HG02870 (cell line): Measurements from ENCODE around the gene ADCY4.

Experiments
- ATAC-seq: cut with Tn5 transposase; IDR thresholded peaks from one replicate; pipeline ENCODE4 v1.9.1; 2021; ENCODE audit warnings: mild to moderate bottlenecking, moderate library complexity; ENCODE audit not compliant: unreplicated experiment

The ADCY4 gene

DNA sequence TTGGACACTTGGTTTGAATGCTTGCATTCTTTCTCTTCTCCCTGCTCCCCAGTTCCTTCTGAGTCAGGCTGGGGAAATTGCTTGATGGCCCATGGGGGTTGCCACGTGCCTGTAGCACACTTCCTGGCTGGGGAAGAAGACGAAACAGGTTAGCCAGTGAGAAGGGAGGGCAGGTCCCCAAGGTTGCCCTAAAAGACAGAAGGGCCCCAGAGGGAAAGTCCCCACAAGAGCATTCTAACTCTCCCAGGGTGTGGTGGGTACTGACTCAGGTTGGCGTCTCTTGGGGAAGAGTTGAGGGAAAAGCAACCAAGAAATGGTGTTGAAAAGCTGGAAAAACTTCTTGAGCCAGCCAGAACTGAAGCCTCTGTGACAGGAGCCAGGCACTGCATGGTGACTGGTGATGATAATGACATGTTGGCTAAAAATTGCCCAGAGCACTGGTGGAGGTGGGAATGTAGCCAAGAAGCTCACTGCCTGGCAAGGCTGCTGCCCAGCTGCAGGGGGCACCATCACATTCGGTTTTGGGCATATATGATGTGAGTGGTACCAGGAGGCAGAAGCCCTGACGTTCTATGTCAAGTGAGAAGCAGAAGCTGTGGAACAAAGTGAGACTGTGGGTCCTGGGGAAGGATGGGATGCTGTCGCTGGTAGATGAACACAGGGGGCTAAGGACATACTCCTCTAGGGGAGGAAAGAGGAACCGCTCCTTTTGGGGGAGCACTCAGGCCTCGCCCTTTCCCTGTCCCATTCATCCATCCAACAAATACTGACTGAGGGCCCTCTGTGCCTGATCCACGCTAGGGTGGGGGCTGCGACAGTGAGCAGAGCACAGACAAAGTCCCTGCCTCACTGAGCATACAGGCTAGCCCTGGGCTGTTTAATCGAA lies 55.3 kb downstream of the ADCY4 start:
- ATAC-seq: no peak

DNA sequence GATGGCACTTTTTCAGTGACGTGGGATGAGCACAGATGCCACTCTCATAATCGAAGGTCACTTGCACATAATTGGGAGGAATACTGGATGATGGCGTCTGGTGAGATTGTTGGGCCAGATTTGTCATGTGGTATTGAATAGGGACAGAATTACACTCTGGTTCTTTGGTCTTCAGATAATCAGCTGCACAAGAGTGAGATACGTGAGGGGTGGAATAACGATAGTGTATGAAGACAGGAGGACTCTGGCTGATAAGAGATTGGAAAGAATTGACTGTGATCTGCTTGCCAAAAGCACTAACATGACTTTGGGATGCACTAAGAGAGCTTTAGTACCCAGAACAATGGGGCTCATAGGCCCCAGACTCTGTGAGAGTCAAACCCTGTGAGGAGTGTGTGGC lies 56.4 kb downstream of the ADCY4 start:
- no peak for ATAC-seq

DNA sequence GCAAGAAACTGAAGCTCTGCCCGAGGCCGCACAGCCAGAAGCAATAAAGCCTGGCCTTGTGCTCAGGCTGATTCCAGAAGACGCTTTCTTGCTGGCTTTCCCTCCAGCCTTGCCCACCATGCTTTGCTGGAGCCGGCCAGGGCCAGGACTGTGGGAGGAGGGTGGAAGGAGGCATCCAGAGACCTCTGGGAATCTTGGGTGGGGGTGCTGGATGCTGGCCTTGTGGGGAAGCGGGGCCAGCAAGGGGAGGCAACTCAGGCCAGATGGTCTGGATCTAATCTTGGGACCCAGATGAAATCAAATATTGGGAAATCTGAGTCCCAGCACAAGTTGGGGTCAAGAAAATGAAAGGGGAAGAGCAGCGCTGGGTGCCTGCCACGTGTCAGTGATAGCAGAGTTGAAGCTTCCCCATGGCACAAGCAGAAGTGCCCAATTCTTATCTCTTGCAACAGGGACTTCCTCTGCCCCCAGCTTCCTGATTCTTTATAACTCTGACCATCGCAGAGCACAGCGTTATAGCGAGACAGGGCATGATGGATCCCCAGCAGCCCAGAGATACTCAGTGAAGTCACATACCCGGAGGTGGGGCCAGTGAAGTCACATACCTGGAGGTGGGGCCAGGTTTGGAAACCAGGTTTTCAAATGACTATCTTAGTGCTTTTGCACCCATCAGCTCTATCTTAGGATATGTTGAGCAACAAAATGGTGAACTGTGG lies 57.1 kb downstream of the ADCY4 start:
- ATAC-seq: no peak

DNA sequence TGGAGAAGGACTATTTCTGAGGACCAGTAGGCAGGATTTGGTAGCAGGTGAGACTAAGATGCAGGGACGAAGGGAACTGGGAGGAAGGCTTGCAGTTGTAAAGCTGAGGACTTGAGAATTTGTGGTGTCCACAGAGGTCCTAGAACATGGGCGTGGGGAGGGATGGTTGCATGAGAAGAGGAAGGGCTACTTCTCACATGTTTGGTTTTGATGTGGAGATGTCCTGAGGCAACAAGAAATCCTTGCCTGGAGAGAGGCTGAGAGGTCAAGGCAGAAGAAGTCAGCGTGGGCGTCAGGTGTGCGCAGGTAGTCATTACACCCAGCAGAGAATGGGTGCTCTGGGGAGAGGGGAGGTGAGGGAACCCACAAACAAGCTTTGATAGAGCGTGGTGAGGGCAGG lies 57.8 kb downstream of the ADCY4 start:
- ATAC-seq: no peak

DNA sequence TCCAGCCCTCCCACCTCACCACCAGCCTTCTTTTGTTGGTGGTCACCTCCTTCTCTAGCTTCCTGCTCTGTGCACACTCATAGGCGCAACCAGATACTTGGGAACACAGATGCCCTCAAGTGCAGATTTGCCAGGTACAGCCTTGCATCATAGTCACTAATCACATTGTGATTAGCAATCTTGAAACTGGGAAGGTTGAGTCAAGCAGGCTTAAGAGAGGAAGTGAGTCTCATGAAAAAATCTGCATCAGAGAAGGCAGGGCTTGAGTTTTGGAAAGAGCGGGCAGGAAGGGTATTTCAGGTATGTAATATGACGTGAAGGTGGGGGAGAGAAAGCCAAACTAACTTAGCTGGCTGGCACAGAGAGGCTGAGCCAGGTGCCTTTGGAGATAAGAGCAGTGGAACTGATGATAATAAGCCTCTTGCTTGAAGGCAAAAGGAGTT lies 60.7 kb downstream of the ADCY4 start:
- ATAC-seq: peak; percentile 53

DNA sequence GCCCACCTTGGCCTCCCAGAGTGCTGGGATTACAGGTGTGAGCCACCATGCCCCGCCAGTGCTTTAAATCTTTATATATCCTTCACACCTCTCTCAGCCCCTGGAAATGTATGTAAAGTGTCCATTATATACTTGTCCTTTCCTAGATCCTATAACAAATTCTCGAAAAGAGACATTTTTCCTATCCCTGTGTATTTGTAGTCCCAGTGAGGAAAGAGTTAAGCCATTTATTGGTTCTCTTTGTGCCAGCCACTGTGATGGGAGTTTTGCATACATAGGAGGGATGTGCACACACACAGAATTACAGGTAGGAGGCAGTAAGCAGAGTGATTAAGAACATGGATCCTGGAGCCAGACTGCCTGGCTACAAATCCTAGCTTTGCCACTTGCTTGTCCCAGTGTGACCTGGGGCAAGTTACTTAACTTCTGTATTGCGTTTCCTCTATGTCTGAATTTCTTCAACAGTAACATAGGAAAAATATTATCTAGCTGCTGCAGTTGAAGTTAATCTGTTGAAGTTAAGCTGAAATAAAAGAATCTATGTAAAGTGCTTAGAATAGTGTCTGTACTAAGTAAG lies 61.4 kb downstream of the ADCY4 start:
- no peak for ATAC-seq

DNA sequence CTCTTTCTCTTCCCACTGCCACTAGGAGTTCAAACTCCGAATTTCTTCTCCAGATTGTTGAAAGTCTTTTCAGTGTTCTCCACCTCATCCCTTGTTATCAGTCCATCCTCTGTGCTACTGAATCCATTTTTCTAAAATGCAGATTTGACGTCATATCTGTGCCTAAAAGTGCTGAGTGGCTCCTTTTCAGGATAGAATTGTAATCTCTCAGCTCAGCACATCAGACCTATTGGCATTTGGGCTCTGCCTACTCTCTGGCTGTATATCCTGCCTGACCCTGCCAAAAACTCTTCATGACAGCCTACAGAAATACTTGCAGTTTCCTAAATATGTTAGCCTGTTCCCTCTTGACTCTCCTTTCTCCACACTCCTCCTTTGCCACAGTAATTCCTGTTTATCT lies 62.4 kb downstream of the ADCY4 start:
- ATAC-seq: no peak

DNA sequence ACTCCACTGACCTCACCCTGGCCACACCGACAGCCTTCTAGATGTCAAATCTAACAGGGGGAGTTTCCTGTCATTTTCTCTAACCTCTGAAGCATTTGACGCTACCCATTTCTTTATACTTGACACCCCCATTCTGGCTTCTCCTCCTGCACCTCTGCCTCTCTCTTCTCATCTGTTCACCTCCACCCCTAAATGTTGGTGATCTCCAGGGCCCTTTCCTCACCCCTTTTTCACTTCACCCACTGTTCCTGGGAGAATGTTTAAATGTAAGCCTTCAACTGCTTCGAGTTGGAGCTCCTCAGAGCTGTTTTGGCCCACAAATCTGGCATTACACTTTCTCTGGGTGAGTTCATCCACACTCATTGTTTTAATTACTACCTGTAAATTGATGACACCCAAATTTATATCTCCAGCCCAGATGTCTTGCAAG lies 63.0 kb downstream of the ADCY4 start:
- no peak for ATAC-seq

DNA sequence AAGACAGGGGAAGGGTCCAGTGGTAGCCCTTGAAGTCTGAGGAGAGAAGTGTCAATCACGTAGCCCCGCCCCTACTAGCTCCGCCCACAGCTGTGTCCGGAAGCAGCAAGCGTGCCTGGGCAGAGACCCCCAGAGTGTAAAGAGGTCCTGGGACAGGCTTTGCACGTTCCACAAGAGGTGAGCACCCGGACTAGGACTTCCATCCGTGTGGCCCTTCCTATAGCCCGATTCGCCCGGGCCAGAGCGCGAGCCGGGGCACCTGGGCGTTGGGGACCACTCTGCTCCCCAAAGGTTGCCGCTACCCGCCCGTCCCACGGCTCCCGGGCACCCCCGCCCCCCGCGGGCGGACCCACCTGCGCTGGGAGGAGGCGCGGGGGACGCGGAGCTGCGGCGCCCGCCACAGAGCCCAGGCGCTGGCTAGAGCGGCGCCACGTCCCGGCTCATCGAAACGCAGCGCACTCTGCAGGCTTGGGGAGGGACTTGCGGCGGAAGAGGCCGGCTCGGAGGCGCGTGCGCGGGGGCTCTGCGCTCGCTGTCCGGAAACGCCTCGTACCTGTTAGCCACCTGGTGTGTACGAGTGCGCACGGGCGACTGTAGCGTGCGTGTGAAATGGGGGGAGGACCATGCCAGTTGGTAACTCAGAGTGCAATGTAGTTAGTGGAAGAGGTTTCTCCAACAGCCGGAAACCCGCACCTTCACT lies 63.6 kb downstream of the ADCY4 start, which contains the start of gene RABGGTA:
TSS of gene RABGGTA (minus strand) at position 464 of the 700 bp plus-strand sequence. CDS start 482 bp downstream, outside the sequence.
- peak; percentile 80 for ATAC-seq

DNA sequence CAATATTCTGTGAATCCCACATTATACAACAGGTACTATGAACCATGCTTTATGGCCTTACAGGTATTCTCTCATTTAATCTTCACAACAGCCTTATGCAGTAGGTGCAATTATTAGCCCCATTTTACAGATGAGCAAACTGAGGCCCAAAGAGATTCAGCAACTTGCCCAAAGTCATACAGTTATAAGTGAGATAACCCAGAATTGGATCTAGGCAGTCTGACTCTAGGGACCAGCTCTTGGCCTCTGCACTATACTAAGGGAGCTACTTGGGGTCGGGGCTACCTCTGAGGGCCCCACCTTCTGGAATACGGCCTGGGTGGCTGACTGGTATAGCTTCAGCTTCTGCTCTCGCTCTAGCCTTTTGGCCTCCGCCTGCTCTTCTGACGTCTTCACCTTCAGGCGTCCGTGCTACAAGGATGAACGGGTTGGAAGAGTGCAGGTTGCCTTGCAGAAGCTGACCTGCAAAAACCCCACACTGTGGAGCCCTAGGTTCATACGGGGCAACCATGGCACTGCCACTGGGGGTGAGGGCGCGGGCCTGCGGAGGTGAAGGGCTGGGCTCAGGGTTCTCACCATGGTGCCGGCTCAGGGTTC lies 64.2 kb downstream of the ADCY4 start:
- ATAC-seq: no peak

DNA sequence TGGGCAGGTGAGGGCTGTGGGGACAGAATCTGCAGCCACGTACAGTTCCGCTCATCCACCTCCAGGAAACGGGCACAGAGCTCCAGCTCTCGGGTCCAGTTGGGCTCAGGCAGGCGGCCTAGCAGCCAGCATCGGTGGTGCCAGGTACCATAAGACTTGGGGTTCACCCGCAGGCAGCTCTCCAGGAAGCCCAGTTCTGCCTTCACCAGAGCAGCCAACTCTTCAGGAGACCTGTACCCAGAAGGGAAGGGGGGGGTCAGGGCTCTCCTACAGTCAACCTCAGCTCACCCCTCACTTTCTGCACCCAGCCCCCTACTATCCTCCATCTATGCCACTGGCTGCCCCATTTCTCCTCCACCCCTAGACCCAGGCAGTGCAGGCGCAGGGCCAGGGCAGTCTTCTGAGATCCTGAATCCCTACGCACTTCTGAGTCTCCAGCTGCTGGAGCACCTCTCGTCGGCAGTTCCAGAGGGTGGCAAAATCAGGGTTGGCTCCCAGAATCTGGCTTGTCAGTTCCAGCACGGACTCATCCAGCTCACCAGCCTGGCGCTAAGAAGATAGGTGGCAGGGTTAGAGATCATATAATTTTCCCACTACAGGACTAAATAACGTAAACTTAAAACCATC lies 64.8 kb downstream of the ADCY4 start:
- no peak for ATAC-seq

DNA sequence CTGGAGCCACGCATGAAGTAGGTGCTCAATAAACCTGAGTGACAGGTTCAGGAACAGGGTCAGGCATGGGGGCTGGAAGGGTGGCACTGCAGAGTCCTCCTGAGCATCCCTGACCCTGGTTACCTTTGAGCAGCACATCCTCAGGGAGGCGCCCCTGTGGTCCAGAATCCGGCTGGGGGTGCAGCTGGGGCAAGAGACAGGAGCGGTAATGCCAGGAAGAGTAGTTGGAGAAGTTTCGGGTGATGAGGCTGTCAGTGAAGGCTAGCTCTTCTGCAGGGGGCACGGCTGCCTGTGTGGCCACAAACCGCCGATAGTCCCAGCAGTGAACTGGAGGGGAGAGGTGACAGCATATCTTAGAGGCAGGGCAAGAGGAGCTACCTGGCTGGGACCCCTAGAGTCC lies 65.5 kb downstream of the ADCY4 start:
- no peak for ATAC-seq
